ENCODE measurements around the gene SERTAD3.
A peak's percentile ranks its signal among the peaks of the same experiment; 100 is the strongest.
"Not testable (repeated sequence)": the region's sequence is repeated elsewhere in the genome, so short reads cannot be mapped to it uniquely, and the experiment has no call there.

SERTAD3 gene

GRCh38 chr19:40444000-40444824 is at the start of gene SERTAD3:
Gene SERTAD3, minus strand, starts transcription at chr19:40444335. Its CDS starts 2,255 bp downstream, at chr19:40442080.
- Histone ChIP-seq H3K9me3 (ENCODE audit: insufficient read depth, low read depth, low read length) (no peaks in the 10 kb centered on the region), H3K36me3 (ENCODE audit: insufficient read depth, low read depth, low read length) (peaks cover 24% of the 10 kb centered on the region), H3K9ac (ENCODE audit: low read depth, low read length) (peak within 1 kb of the TSS; percentile 97), H3K4me1 (ENCODE audit: insufficient read depth, low read length) (peaks cover 6% of the 10 kb centered on the region; the same call in 1 of the 2 replicates), H3K4me3 (ENCODE audit: low read length) (peak within 1 kb of the TSS; percentile 94), H3K27me3 (ENCODE audit: insufficient read depth, low read length) (no peaks in the 10 kb centered on the region), H3K27ac (ENCODE audit: low read length) (peak within 1 kb of the TSS; percentile 97)

GRCh38 chr19:40493778-40494177 is 49.6 kb upstream of the SERTAD3 start:
- H3K27me3 ChIP-seq (ENCODE audit: insufficient read depth, low read length) = peaks cover 22% of the 10 kb centered on the region
- H3K27ac ChIP-seq (ENCODE audit: low read length) = no peak overlapping the region
- H3K4me3 ChIP-seq (ENCODE audit: low read length) = no peak overlapping the region
- H3K36me3 ChIP-seq (ENCODE audit: insufficient read depth, low read depth, low read length) = no peaks in the 10 kb centered on the region
- no peak overlapping the region for H3K9ac ChIP-seq (ENCODE audit: low read depth, low read length)
- H3K4me1 ChIP-seq (ENCODE audit: insufficient read depth, low read length) = no peaks in the 10 kb centered on the region
- no peaks in the 10 kb centered on the region for H3K9me3 ChIP-seq (ENCODE audit: insufficient read depth, low read depth, low read length)

- peaks cover 22% of the 10 kb centered on the region for H3K27me3 ChIP-seq (ENCODE audit: insufficient read depth, low read length)
- H3K36me3 ChIP-seq (ENCODE audit: insufficient read depth, low read depth, low read length) = no peaks in the 10 kb centered on the region
- no peak overlapping the region for H3K27ac ChIP-seq (ENCODE audit: low read length)
- no peaks in the 10 kb centered on the region for H3K9me3 ChIP-seq (ENCODE audit: insufficient read depth, low read depth, low read length)
- H3K4me3 ChIP-seq (ENCODE audit: low read length) = no peak overlapping the region
- no peak overlapping the region for H3K9ac ChIP-seq (ENCODE audit: low read depth, low read length)
- H3K4me1 ChIP-seq (ENCODE audit: insufficient read depth, low read length) = no peaks in the 10 kb centered on the region
These were observed 48.1 kb upstream of the SERTAD3 start for GRCh38 chr19:40492274-40492673.

- Histone ChIP-seq H3K27me3 (ENCODE audit: insufficient read depth, low read length) (peaks cover 23% of the 10 kb centered on the region), H3K4me3 (ENCODE audit: low read length) (no peak overlapping the region), H3K4me1 (ENCODE audit: insufficient read depth, low read length) (no peaks in the 10 kb centered on the region), H3K36me3 (ENCODE audit: insufficient read depth, low read depth, low read length) (no peaks in the 10 kb centered on the region), H3K9me3 (ENCODE audit: insufficient read depth, low read depth, low read length) (no peaks in the 10 kb centered on the region), H3K9ac (ENCODE audit: low read depth, low read length) (no peak overlapping the region), H3K27ac (ENCODE audit: low read length) (no peak overlapping the region)
These were observed 45.7 kb upstream of the SERTAD3 start for GRCh38 chr19:40489882-40490230.

GRCh38 chr19:40486017-40486416 is 41.9 kb upstream of the SERTAD3 start:
- no peaks in the 10 kb centered on the region for H3K36me3 ChIP-seq (ENCODE audit: insufficient read depth, low read depth, low read length)
- H3K4me1 ChIP-seq (ENCODE audit: insufficient read depth, low read length) = no peaks in the 10 kb centered on the region
- H3K9me3 ChIP-seq (ENCODE audit: insufficient read depth, low read depth, low read length) = no peaks in the 10 kb centered on the region
- H3K9ac ChIP-seq (ENCODE audit: low read depth, low read length) = no peak overlapping the region
- H3K27me3 ChIP-seq (ENCODE audit: insufficient read depth, low read length) = peaks cover 4% of the 10 kb centered on the region; the same call in 1 of the 2 replicates
- no peak overlapping the region for H3K4me3 ChIP-seq (ENCODE audit: low read length)
- no peak overlapping the region for H3K27ac ChIP-seq (ENCODE audit: low read length)

- H3K27ac ChIP-seq (ENCODE audit: low read length); H3K27me3 ChIP-seq (ENCODE audit: insufficient read depth, low read length); H3K4me1 ChIP-seq (ENCODE audit: insufficient read depth, low read length); H3K9me3 ChIP-seq (ENCODE audit: insufficient read depth, low read depth, low read length); H3K4me3 ChIP-seq (ENCODE audit: low read length); H3K36me3 ChIP-seq (ENCODE audit: insufficient read depth, low read depth, low read length); H3K9ac ChIP-seq (ENCODE audit: low read depth, low read length): not testable (repeated sequence)
These were observed 31.9 kb upstream of the SERTAD3 start for GRCh38 chr19:40475878-40476644.

GRCh38 chr19:40474737-40475136 is 30.6 kb upstream of the SERTAD3 start:
- Histone ChIP-seq H3K36me3 (ENCODE audit: insufficient read depth, low read depth, low read length) (no peaks in the 10 kb centered on the region), H3K27me3 (ENCODE audit: insufficient read depth, low read length) (no peaks in the 10 kb centered on the region), H3K9me3 (ENCODE audit: insufficient read depth, low read depth, low read length) (no peaks in the 10 kb centered on the region), H3K4me3 (ENCODE audit: low read length) (no peak overlapping the region), H3K9ac (ENCODE audit: low read depth, low read length) (no peak overlapping the region), H3K4me1 (ENCODE audit: insufficient read depth, low read length) (no peaks in the 10 kb centered on the region), H3K27ac (ENCODE audit: low read length) (no peak overlapping the region)

- H3K27me3 ChIP-seq (ENCODE audit: insufficient read depth, low read length) = peaks cover 15% of the 10 kb centered on the region
- H3K4me1 ChIP-seq (ENCODE audit: insufficient read depth, low read length) = no peaks in the 10 kb centered on the region
- no peaks in the 10 kb centered on the region for H3K9me3 ChIP-seq (ENCODE audit: insufficient read depth, low read depth, low read length)
- no peak overlapping the region for H3K27ac ChIP-seq (ENCODE audit: low read length)
- no peaks in the 10 kb centered on the region for H3K36me3 ChIP-seq (ENCODE audit: insufficient read depth, low read depth, low read length)
- no peak overlapping the region for H3K4me3 ChIP-seq (ENCODE audit: low read length)
- H3K9ac ChIP-seq (ENCODE audit: low read depth, low read length) = no peak overlapping the region
These were observed 28.4 kb upstream of the SERTAD3 start for GRCh38 chr19:40472516-40472915.

- Histone ChIP-seq H3K9me3 (ENCODE audit: insufficient read depth, low read depth, low read length) (no peaks in the 10 kb centered on the region), H3K27ac (ENCODE audit: low read length) (no peak overlapping the region), H3K9ac (ENCODE audit: low read depth, low read length) (no peak overlapping the region), H3K36me3 (ENCODE audit: insufficient read depth, low read depth, low read length) (no peaks in the 10 kb centered on the region), H3K4me1 (ENCODE audit: insufficient read depth, low read length) (0 out of 2 replicates have a peak, but pooled peaks cover under 1% of the 10 kb centered on the region), H3K27me3 (ENCODE audit: insufficient read depth, low read length) (peaks cover 27% of the 10 kb centered on the region), H3K4me3 (ENCODE audit: low read length) (no peak overlapping the region)
These were observed 27.0 kb upstream of the SERTAD3 start for GRCh38 chr19:40471111-40471510.

GRCh38 chr19:40469011-40469410 is 24.9 kb upstream of the SERTAD3 start:
- Histone ChIP-seq H3K4me1 (ENCODE audit: insufficient read depth, low read length) (0 out of 2 replicates have a peak, but pooled peaks cover 2% of the 10 kb centered on the region), H3K27ac (ENCODE audit: low read length) (no peak overlapping the region), H3K9ac (ENCODE audit: low read depth, low read length) (no peak overlapping the region), H3K4me3 (ENCODE audit: low read length) (no peak overlapping the region), H3K36me3 (ENCODE audit: insufficient read depth, low read depth, low read length) (no peaks in the 10 kb centered on the region), H3K9me3 (ENCODE audit: insufficient read depth, low read depth, low read length) (no peaks in the 10 kb centered on the region), H3K27me3 (ENCODE audit: insufficient read depth, low read length) (peaks cover 30% of the 10 kb centered on the region)

- H3K27ac ChIP-seq (ENCODE audit: low read length) = no peak within 1 kb of the TSS
- no peaks in the 10 kb centered on the region for H3K36me3 ChIP-seq (ENCODE audit: insufficient read depth, low read depth, low read length)
These were observed 23.0 kb upstream of the SERTAD3 start, which contains the start of gene SPTBN4 for GRCh38 chr19:40466985-40467734. Gene SPTBN4, plus strand, starts transcription at chr19:40467001. Its CDS starts 5,621 bp downstream, at chr19:40472622.

More at GRCh38 chr19:40466985-40467734, 23.0 kb upstream of the SERTAD3 start, which contains the start of gene SPTBN4:
- H3K27me3 ChIP-seq (ENCODE audit: insufficient read depth, low read length) = peaks cover 30% of the 10 kb centered on the region
- H3K4me1 ChIP-seq (ENCODE audit: insufficient read depth, low read length) = 0 out of 2 replicates have a peak, but pooled peaks cover 2% of the 10 kb centered on the region
- peak within 1 kb of the TSS; percentile 47 for H3K4me3 ChIP-seq (ENCODE audit: low read length)
- no peaks in the 10 kb centered on the region for H3K9me3 ChIP-seq (ENCODE audit: insufficient read depth, low read depth, low read length)
- H3K9ac ChIP-seq (ENCODE audit: low read depth, low read length) = no peak within 1 kb of the TSS

Data from iPS-20b (cell line).